Measurements from ENCODE around the gene SNCG.
"Not testable (repeated sequence)": the region's sequence is repeated elsewhere in the genome, so short reads cannot be mapped to it uniquely, and the experiment has no call there.

Gene SNCG

DNA sequence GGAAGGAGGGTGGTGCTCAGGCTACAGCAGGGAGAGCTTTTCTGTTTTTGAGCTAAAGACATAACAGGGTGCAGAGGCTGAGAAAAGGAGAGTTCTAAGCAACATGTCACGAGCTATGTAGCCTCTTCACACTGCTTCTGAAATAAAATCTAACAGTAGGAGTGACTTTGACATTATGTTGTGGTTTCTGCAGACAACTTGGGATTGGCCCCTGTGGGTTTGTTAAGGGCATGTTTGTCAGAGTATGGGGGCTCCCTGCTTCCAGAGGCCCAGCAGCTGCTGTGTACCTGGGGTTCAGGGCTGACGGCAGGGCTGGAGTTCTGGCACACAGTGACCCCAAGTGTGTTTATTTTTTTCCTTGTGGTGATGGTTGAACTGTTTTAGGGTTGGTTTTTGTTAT, 25.7 kb upstream of the SNCG start:
- CTCF ChIA-PET, result interaction anchor here (1.0 to 1.5 kb wide), 4 partner anchors 10 to 28 kb away, joined by 3 to 6 read pairs (median 4); no protein-coding TSS in a partner anchor
- no peak for TF ChIP-seq CTCF (IDR thresholded peaks at IDR 0.05; ENCODE audit: control extremely low read depth, extremely low read depth, low read depth, missing control alignments)
- POLR2A ChIA-PET, result no interaction called here
- no peak for DNase-seq (ENCODE audit: extremely low spot score)

- POLR2A ChIA-PET; DNase-seq (ENCODE audit: extremely low spot score): not testable (repeated sequence)
- CTCF ChIA-PET, result interaction anchor here (1.2 kb wide), 1 partner anchor 32 kb away, joined by 3 read pairs; no protein-coding TSS in a partner anchor
These were observed 24.2 kb upstream of the SNCG start for GRCh38 chr10:86934162-86934711.

GRCh38 chr10:86936661-86937501, 21.5 kb upstream of the SNCG start:
- no peak for DNase-seq (ENCODE audit: extremely low spot score)
- POLR2A ChIA-PET, result no interaction called here
- TF ChIP-seq CTCF (IDR thresholded peaks at IDR 0.05; ENCODE audit: control extremely low read depth, extremely low read depth, low read depth, missing control alignments), result no peak
- CTCF ChIA-PET, result interaction anchor here (1.0 to 12.8 kb wide), 8 partner anchors 8 to 249 kb away, joined by 3 to 238 read pairs (median 7); partner anchors contain the start of genes ADIRF, MMRN2 and SNCG

- ChIA-PET POLR2A (no interaction called here), CTCF (interaction anchor here (1.0 to 12.8 kb wide), 11 partner anchors 8 to 250 kb away, joined by 3 to 238 read pairs (median 4); partner anchors contain the start of genes ADIRF, MMRN2 and SNCG)
- no peak for DNase-seq (ENCODE audit: extremely low spot score)
- TF ChIP-seq CTCF (IDR thresholded peaks at IDR 0.05; ENCODE audit: control extremely low read depth, extremely low read depth, low read depth, missing control alignments), result no peak
These were observed 20.8 kb upstream of the SNCG start for GRCh38 chr10:86937502-86938154.

DNA sequence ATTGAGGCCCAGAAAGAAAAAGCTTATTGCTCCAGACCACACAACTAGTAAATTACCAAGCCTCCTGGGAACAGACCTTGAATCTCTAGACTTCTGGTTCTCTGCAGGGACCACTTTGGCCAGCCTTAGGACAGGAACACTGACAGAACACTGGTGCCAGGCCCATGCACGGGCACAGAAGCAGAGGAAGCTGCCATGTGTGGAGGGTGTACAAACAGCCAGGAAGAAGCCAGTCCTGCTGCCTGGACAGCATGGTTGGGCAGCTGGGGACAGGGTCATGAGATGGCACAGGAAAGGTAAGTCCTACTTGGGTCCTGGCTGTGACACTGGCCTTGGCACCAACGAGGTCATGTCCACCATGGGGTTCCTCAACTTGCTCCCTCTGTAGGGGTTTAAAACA, 20.1 kb upstream of the SNCG start:
- no peak for DNase-seq (ENCODE audit: extremely low spot score)
- ChIA-PET POLR2A (no interaction called here), CTCF (interaction anchor here (0.7 to 12.8 kb wide), 19 partner anchors 10 to 250 kb away, joined by 3 to 238 read pairs (median 4); partner anchors contain the start of genes ADIRF, MMRN2 and SNCG)
- no peak for TF ChIP-seq CTCF (IDR thresholded peaks at IDR 0.05; ENCODE audit: control extremely low read depth, extremely low read depth, low read depth, missing control alignments)

DNA sequence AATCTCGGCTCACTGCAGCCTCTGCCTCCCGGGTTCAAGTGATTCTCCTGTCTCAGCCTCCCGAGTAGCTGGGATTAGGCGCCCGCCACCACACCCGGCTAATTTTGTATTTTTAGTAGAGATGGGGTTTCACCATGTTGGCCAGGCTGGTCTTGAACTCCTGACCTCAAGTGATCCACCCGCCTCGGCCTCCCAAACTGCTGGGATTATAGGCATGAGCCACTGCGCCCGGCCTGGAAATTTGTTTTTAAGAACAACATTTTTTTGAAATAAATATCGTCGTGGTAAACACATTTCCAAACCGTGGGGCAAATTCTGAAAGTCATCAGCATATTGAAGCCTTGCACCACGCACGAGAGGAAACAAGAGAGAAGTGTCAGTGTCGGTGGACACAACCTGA, 18.3 kb upstream of the SNCG start:
- CTCF ChIA-PET, result interaction anchor here (0.6 to 12.8 kb wide), 17 partner anchors 10 to 593 kb away, joined by 3 to 238 read pairs (median 3); partner anchors contain the start of genes ADIRF, MINPP1, MMRN2 and SNCG
- POLR2A ChIA-PET; DNase-seq (ENCODE audit: extremely low spot score): not testable (repeated sequence)

GRCh38 chr10:86940677-86941076, 17.7 kb upstream of the SNCG start:
- CTCF ChIA-PET, result interaction anchor here (0.9 to 12.8 kb wide), 8 partner anchors 12 to 592 kb away, joined by 3 to 238 read pairs (median 4); partner anchors contain the start of genes ADIRF, MINPP1, MMRN2 and SNCG
- no peak for DNase-seq (ENCODE audit: extremely low spot score)
- TF ChIP-seq CTCF (IDR thresholded peaks at IDR 0.05; ENCODE audit: control extremely low read depth, extremely low read depth, low read depth, missing control alignments), result no peak
- POLR2A ChIA-PET, result no interaction called here
